Transverse colon (tissue), 4 donors: ENCODE measurements around the gene PPM1L. TPM values are rescaled to one million over a fixed set of nuclear protein-coding genes. Genes with fewer than 3 reads are reported as not detected.

Experiments used
- DNase-seq: peaks from one replicate; pipeline ENCODE4 v3.0.0-alpha.2; 2019
- H3K27ac ChIP-seq, 4 donors: fragments of 200-600 bp; sonication (generic); 2 replicates each; pipeline ENCODE4 v1.5.1; 2016 to 2018; ENCODE audit warnings: inconsistent platforms in 4 of 4
- H3K27me3 ChIP-seq: fragments of 200-600 bp; sonication (generic); 2 replicates; pipeline ENCODE4 v1.5.1; 2017; ENCODE audit warnings: inconsistent platforms
- H3K36me3 ChIP-seq, 4 donors: fragments of 200-600 bp; sonication (generic); 2 replicates each; pipeline ENCODE4 v1.5.1; 2017 to 2019; ENCODE audit warnings: inconsistent platforms in 4 of 4
- H3K4me1 ChIP-seq, 4 donors: fragments of 200-600 bp; sonication (generic); 2 replicates each; pipeline ENCODE4 v1.5.1; 2017 to 2020; ENCODE audit warnings: inconsistent platforms in 4 of 4
- H3K4me3 ChIP-seq, 4 donors: fragments of 200-600 bp; sonication (generic); 1 replicate in 1 of 4; 2 replicates in 3 of 4; pipeline versions ENCODE4 v1.5.1 to v1.6.1; 2017 to 2019; ENCODE audit warnings: inconsistent platforms in 4 of 4
- H3K9me3 ChIP-seq, 2 donors: fragments of 200-600 bp; sonication (generic); 2 replicates each; pipeline ENCODE4 v1.5.1; 2017 to 2019; ENCODE audit warnings: inconsistent platforms in 2 of 2
- CTCF ChIP-seq, 5 experiments: fragments of 200-600 bp in 3 of 5; fragments of 450-650 bp in 2 of 5; sonication (generic) in 3 of 5; IDR thresholded peaks; 1 replicate in 2 of 5; 2 replicates in 3 of 5; pipeline ENCODE4 v1.5.1; 2016 to 2017; ENCODE audit warnings: antibody characterized with exemption in 5 of 5, inconsistent platforms in 3 of 5, mild to moderate bottlenecking in 2 of 5, moderate library complexity in 1 of 5
- EP300 ChIP-seq: sonication (generic); formaldehyde crosslinking; IDR thresholded peaks from one replicate; pipeline ENCODE4 v1.6.1; 2017; ENCODE audit warnings: antibody characterized with exemption, low read depth
- POLR2A ChIP-seq: fragments of 450-650 bp; IDR thresholded peaks from one replicate; pipeline ENCODE4 v1.6.1; 2016; ENCODE audit warnings: antibody characterized with exemption, mild to moderate bottlenecking, moderate library complexity
- POLR2AphosphoS5 ChIP-seq, 3 donors: sonication (generic); formaldehyde crosslinking; IDR thresholded peaks; one replicate each; pipeline ENCODE4 v1.6.1; 2016; ENCODE audit warnings: antibody characterized with exemption in 3 of 3
- whole genome bisulfite sequencing, 2 donors: methylation state at CpG; one replicate each; pipeline ENCODE4 v1.1.5; 2018; ENCODE audit warnings: low coverage in 1 of 2; 5-methylcytosine and 5-hydroxymethylcytosine counted together
- in situ Hi-C, 4 donors: fragments of 200-750 bp; cut with MboI; loops; one replicate each; pipeline versions ENCODE4 v1.15.0 to v1.15.1; 2017; ENCODE audit warnings: low sequenced_read_pairs in 3 of 4, low pct_ligation_motif_present in 1 of 4, low pct_unique_long_range_greater_than_20kb in 1 of 4
- intact Hi-C: fragments of 100-400 bp; cut with DNase I; formaldehyde crosslinking; loops from one replicate; pipeline ENCODE4 v1.15.1; 2023; ENCODE audit warnings: low total_unique reads
- total RNA-seq, 4 donors: library from RNA; depleted of rRNA; stranded (reverse); fragments of >200 nt; gene quantifications; one replicate each; pipeline ENCODE4 v1.1.0, GENCODE V29; 2016

PPM1L gene
- total RNA-seq, 4 donors from 2014 or later = 17.2 to 35.5 (median 25.6) TPM

DNA sequence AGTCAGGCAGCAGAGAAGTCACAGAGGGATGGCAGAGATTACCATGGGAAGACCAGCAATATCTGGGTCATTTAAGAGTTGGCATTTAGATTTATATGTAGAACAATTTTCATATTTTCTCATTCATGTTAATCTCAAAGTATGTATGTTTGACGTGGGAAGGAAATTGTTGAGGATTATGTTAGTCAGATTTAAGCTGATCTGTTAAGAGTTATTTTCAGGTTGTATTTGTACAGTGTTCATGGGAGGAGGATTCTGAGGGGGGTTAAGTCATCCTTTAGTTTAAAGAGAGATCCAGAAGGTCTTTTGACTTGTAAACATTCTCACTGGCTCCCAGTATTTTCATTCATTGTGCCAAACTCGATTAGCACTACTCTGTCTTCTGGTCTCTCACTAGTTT, 34.7 kb downstream of the PPM1L start:
- no peak for DNase-seq
- H3K4me3 ChIP-seq = no peak overlapping the region
- in situ Hi-C loops (no loop called here), intact Hi-C loops (no loop called here)
- H3K27me3 ChIP-seq = no peaks in the 10 kb centered on the region
- WGBS, 2 donors = 55 to 64% methylated on average over 1 to 2 of the region's 2 CpGs
- no peak for TF ChIP-seq EP300
- H3K9me3 ChIP-seq = no peaks in the 10 kb centered on the region
- H3K4me1 ChIP-seq = peaks cover 0 to 4% (median under 1%) of the 10 kb centered on the region in 4 donors
- H3K27ac ChIP-seq = no peak overlapping the region
- no peaks in the 10 kb centered on the region for H3K36me3 ChIP-seq

DNA sequence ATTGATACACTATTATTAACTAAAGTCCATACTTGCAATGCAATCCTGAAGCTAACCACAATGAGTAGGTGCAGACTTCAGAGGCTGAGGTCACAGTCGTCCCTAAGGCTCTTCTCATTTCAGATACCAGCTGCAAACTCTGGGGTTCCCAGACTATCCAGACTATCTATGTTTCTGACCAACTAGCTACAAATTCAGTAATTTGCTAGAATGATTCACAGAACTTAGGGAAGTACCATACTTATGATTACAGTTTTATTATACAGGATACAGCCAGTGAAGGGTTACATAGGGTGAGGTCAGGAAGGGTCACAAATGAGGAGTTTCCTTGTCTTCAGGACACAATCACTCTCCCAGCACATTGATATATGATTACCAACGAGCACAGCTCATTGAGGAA, 36.5 kb downstream of the PPM1L start:
- DNase-seq = no peak
- no peak for TF ChIP-seq CTCF (IDR thresholded peaks at IDR 0.05)
- no peak for TF ChIP-seq POLR2AphosphoS5 (IDR thresholded peaks at IDR 0.05)
- no peak for TF ChIP-seq EP300
- no peak for TF ChIP-seq POLR2A
- intact Hi-C loops = no loop called here
- 45 to 59% methylated on average over 2 of the region's 2 CpGs for WGBS, 2 donors
- in situ Hi-C loops = no loop called here
- H3K9me3 ChIP-seq = no peaks in the 10 kb centered on the region
- H3K4me3 ChIP-seq = no peak overlapping the region
- no peaks in the 10 kb centered on the region for H3K36me3 ChIP-seq
- no peak overlapping the region for H3K27ac ChIP-seq
- H3K27me3 ChIP-seq = no peaks in the 10 kb centered on the region
- peaks cover 0 to 20% (median 9%) of the 10 kb centered on the region in 4 donors for H3K4me1 ChIP-seq

GRCh38 chr3:160793722-160794252, 37.8 kb downstream of the PPM1L start:
- DNase-seq = no peak
- H3K4me3 ChIP-seq = no peak overlapping the region
- no peaks in the 10 kb centered on the region for H3K27me3 ChIP-seq
- in situ Hi-C loops = no loop called here
- no peak for TF ChIP-seq POLR2A
- no peak for TF ChIP-seq POLR2AphosphoS5 (IDR thresholded peaks at IDR 0.05)
- no peak for TF ChIP-seq EP300
- TF ChIP-seq CTCF (IDR thresholded peaks at IDR 0.05) = no peak
- 50 to 60% methylated on average over 1 of the region's 1 CpG for WGBS, 2 donors
- intact Hi-C loops = no loop called here
- H3K36me3 ChIP-seq = no peaks in the 10 kb centered on the region
- no peak overlapping the region for H3K27ac ChIP-seq
- H3K9me3 ChIP-seq = no peaks in the 10 kb centered on the region
- H3K4me1 ChIP-seq = peaks cover 0 to 20% (median 9%) of the 10 kb centered on the region in 4 donors

- H3K36me3 ChIP-seq = no peaks in the 10 kb centered on the region
- H3K27me3 ChIP-seq = no peaks in the 10 kb centered on the region
- in situ Hi-C loops = no loop called here
- H3K27ac ChIP-seq = peak overlapping the region in 3 of 4 donors; percentile 32 to 69 (median 37)
- H3K4me3 ChIP-seq = no peak overlapping the region
- peaks cover 0 to 28% (median 12%) of the 10 kb centered on the region in 4 donors for H3K4me1 ChIP-seq
- intact Hi-C loops = no loop called here
- 70 to 75% methylated on average over 4 of the region's 4 CpGs for WGBS, 2 donors
- no peak for DNase-seq
- TF ChIP-seq EP300 (no peak), CTCF (IDR thresholded peaks at IDR 0.05) (no peak), POLR2A (no peak), POLR2AphosphoS5 (IDR thresholded peaks at IDR 0.05) (no peak)
- no peaks in the 10 kb centered on the region for H3K9me3 ChIP-seq
Measured at GRCh38 chr3:160796089-160796812, 40.2 kb downstream of the PPM1L start.

GRCh38 chr3:160796813-160797164, 40.8 kb downstream of the PPM1L start:
- H3K36me3 ChIP-seq = no peaks in the 10 kb centered on the region
- H3K4me3 ChIP-seq = no peak overlapping the region
- TF ChIP-seq POLR2AphosphoS5 (IDR thresholded peaks at IDR 0.05) (peak in 2 of 3 donors; percentile 40 to 58), POLR2A (no peak), EP300 (no peak), CTCF (IDR thresholded peaks at IDR 0.05) (no peak)
- in situ Hi-C loops = no loop called here
- H3K27ac ChIP-seq = peak overlapping the region in 3 of 4 donors; percentile 32 to 69 (median 37)
- WGBS, 2 donors = 23 to 39% methylated on average over 1 of the region's 1 CpG
- no peak for DNase-seq
- H3K9me3 ChIP-seq = no peaks in the 10 kb centered on the region
- peaks cover 0 to 33% (median 16%) of the 10 kb centered on the region in 4 donors for H3K4me1 ChIP-seq
- intact Hi-C loops = no loop called here
- H3K27me3 ChIP-seq = no peaks in the 10 kb centered on the region
